GM23338 (cell line): ENCODE results near the gene GPR141. TPM values are rescaled to one million over a fixed set of nuclear protein-coding genes. Genes with fewer than 3 reads are reported as not detected.

ENCODE experiments used
- ATAC-seq: fragments of 200-7000 bp; cut with Tn5 transposase; 3 replicates; pipeline ENCODE4 v1.9.1; 2020
- DNase-seq: peaks from one replicate; pipeline ENCODE4 v3.0.0-alpha.2; 2015; ENCODE audit warnings: low spot score
- H2AFZ ChIP-seq: fragments of 200-600 bp; sonication (generic); 2 replicates; pipeline ENCODE4 v1.8.0; 2016; ENCODE audit warnings: antibody characterized with exemption, mild to moderate bottlenecking, moderate library complexity
- H3F3A ChIP-seq: fragments of 200-600 bp; sonication (generic); replicated peaks from 2 replicates; pipeline ENCODE4 v1.8.0; 2017; ENCODE audit warnings: antibody characterized with exemption, mixed run types, low read depth
- H3K27ac ChIP-seq: fragments of 200-600 bp; sonication (generic); 2 replicates; pipeline ENCODE4 v1.6.1; 2016; ENCODE audit warnings: low read depth
- H3K27me3 ChIP-seq: fragments of 200-600 bp; sonication (generic); 2 replicates; pipeline ENCODE4 v1.8.0; 2016; ENCODE audit warnings: mild to moderate bottlenecking, mixed run types, moderate library complexity; ENCODE audit not compliant: insufficient read depth
- H3K36me3 ChIP-seq: fragments of 200-600 bp; sonication (generic); 2 replicates; pipeline ENCODE4 v1.8.0; 2016; ENCODE audit warnings: mild to moderate bottlenecking; ENCODE audit not compliant: insufficient read depth
- H3K4me1 ChIP-seq: fragments of 200-600 bp; sonication (generic); 2 replicates; pipeline ENCODE4 v1.8.0; 2016; ENCODE audit warnings: mild to moderate bottlenecking, moderate library complexity; ENCODE audit not compliant: insufficient read depth
- H3K4me2 ChIP-seq: fragments of 200-600 bp; sonication (generic); 2 replicates; pipeline ENCODE4 v1.7.1; 2017; ENCODE audit warnings: mixed run types
- H3K4me3 ChIP-seq: fragments of 200-600 bp; sonication (generic); 2 replicates; pipeline ENCODE4 v1.6.1; 2016; ENCODE audit warnings: mixed run types
- H3K79me2 ChIP-seq: fragments of 200-600 bp; sonication (generic); replicated peaks from 2 replicates; pipeline ENCODE4 v1.8.0; 2017; ENCODE audit warnings: mild to moderate bottlenecking; ENCODE audit not compliant: insufficient read depth
- H3K9me2 ChIP-seq: fragments of 200-600 bp; sonication (generic); 2 replicates; pipeline ENCODE4 v1.8.0; 2017; ENCODE audit not compliant: insufficient read depth
- H4K20me1 ChIP-seq: fragments of 200-600 bp; sonication (generic); replicated peaks from 2 replicates; pipeline ENCODE4 v1.8.0; 2017; ENCODE audit warnings: mild to moderate bottlenecking; ENCODE audit not compliant: insufficient read depth
- H3K27ac Mint-ChIP-seq: 2 replicates; pipeline ENCODE4 v1.8.0; 2020; ENCODE audit warnings: inconsistent platforms, mild to moderate bottlenecking, moderate library complexity, mixed read lengths
- H3K27me3 Mint-ChIP-seq: 3 replicates; pipeline ENCODE4 v1.8.0; 2022; ENCODE audit warnings: low read depth, mild to moderate bottlenecking, moderate library complexity, mixed read lengths, inconsistent platforms; ENCODE audit not compliant: insufficient read depth, poor library complexity
- H3K36me3 Mint-ChIP-seq: 3 replicates; pipeline ENCODE4 v1.8.0; 2021; ENCODE audit warnings: low read depth, mild to moderate bottlenecking, inconsistent platforms, moderate library complexity, mixed read lengths
- H3K4me1 Mint-ChIP-seq: 3 replicates; pipeline ENCODE4 v1.8.0; 2020; ENCODE audit warnings: mild to moderate bottlenecking, inconsistent platforms, mixed read lengths
- H3K4me3 Mint-ChIP-seq: 3 replicates; pipeline ENCODE4 v1.8.0; 2021; ENCODE audit warnings: moderate library complexity, mild to moderate bottlenecking, inconsistent platforms, mixed read lengths
- H3K9me3 Mint-ChIP-seq: 3 replicates; pipeline ENCODE4 v1.8.0; 2020; ENCODE audit warnings: moderate library complexity, mild to moderate bottlenecking, inconsistent platforms, mixed read lengths
- EZH2 ChIP-seq: fragments of 200-600 bp; sonication (generic); IDR thresholded peaks from one replicate; pipeline ENCODE4 v1.8.0; 2017; ENCODE audit warnings: antibody characterized with exemption, mild to moderate bottlenecking, low read depth; ENCODE audit not compliant: unreplicated experiment
- EZH2phosphoT487 ChIP-seq: fragments of 200-600 bp; sonication (generic); IDR thresholded peaks from one replicate; pipeline ENCODE4 v1.8.1; 2018; ENCODE audit warnings: antibody characterized with exemption; ENCODE audit not compliant: unreplicated experiment
- JUNB ChIP-seq: IDR thresholded peaks from one replicate; pipeline ENCODE4 v1.6.1; 2016; ENCODE audit warnings: antibody characterized with exemption; ENCODE audit not compliant: unreplicated experiment
- NANOG ChIP-seq: IDR thresholded peaks from 2 replicates; pipeline ENCODE4 v1.6.1; 2016; ENCODE audit warnings: antibody characterized with exemption, borderline replicate concordance
- POLR2AphosphoS5 ChIP-seq: IDR thresholded peaks from 2 replicates; pipeline ENCODE4 v1.6.1; 2016; ENCODE audit warnings: antibody characterized with exemption, low read depth
- STAT1 ChIP-seq: IDR thresholded peaks from one replicate; pipeline ENCODE4 v1.6.1; 2016; ENCODE audit warnings: antibody characterized with exemption; ENCODE audit not compliant: unreplicated experiment
- ZNF114 ChIP-seq: fragments of 250-450 bp; sonication (Bioruptor Pico); IDR thresholded peaks from 2 replicates; pipeline ENCODE4 v1.5.0; 2020; ENCODE audit warnings: mild to moderate bottlenecking, moderate library complexity
- ZNF331 ChIP-seq: fragments of 250-450 bp; sonication (Bioruptor Pico); IDR thresholded peaks from 2 replicates; pipeline ENCODE4 v1.5.0; 2020; ENCODE audit warnings: low read depth, mild to moderate bottlenecking, moderate library complexity
- polyA plus RNA-seq: library from polyadenylated mRNA; unstranded; fragments of >200 nt; fragmentation: Nextera tagmentation; extraction: Ambion mirVana; gene quantifications from 2 replicates; pipeline ENCODE4 v1.2.1, GENCODE V29; 2016
- total RNA-seq: library from RNA; depleted of rRNA; stranded (reverse); fragments of >200 nt; shearing (Covaris generic); gene quantifications from 2 replicates; pipeline ENCODE4 v1.2.3, GENCODE V29; 2014
- TF ChIP-seq, protein P1 (sequence below), 2 experiments: fragments of 200-600 bp in 1 of 2; sonication (generic) in 1 of 2; conservative IDR thresholded peaks; 2 replicates each; pipeline versions ENCODE4 v1.5.1 to v1.6.1; 2016 to 2017; ENCODE audit warnings: antibody characterized with exemption in 2 of 2, low read depth in 2 of 2, mild to moderate bottlenecking in 2 of 2, moderate library complexity in 1 of 2
- TF ChIP-seq, protein P2 (sequence below): IDR thresholded peaks from one replicate; pipeline ENCODE4 v1.6.1; 2018; ENCODE audit warnings: antibody characterized with exemption; ENCODE audit not compliant: unreplicated experiment
- TF ChIP-seq, protein P3 (sequence below): IDR thresholded peaks from 2 replicates; pipeline ENCODE4 v1.6.1; 2016; ENCODE audit warnings: antibody characterized with exemption

The GPR141 gene
- total and polyA plus RNA-seq, 2 experiments from 2014 or later: 0.80 TPM; not detected in 1

DNA sequence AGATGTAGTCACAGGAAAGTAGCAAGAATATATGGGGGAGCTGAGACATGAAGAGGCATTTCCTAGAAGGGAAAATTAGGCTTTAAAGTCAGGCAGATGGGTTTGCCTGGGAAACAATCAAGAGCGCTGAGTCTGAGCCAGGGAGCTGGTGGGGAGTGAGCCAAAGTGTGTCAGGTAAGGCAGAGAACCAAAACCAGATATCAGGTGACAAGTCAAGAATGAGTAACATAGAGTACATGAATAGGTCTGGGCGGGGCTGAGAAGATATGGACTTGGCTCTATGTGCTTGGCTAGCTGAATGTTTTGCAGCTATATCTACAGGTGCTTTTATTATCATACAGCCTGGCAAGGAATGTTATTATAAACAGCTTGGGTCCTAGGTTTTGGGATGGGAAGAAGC, 49.3 kb downstream of the GPR141 start:
- Histone ChIP-seq H3F3A (no peaks in the 10 kb centered on the region), H3K4me1 (no peaks in the 10 kb centered on the region), H3K4me3 (no peak overlapping the region), H3K79me2 (no peaks in the 10 kb centered on the region), H2AFZ (no peak overlapping the region), H3K36me3 (no peaks in the 10 kb centered on the region), H4K20me1 (no peaks in the 10 kb centered on the region), H3K4me2 (no peak overlapping the region), H3K9me2 (no peaks in the 10 kb centered on the region), H3K27me3 (no peaks in the 10 kb centered on the region), H3K27ac (no peak overlapping the region)
- no peak for DNase-seq
- Mint-ChIP-seq H3K27ac (no peak overlapping the region), H3K4me3 (no peak overlapping the region), H3K27me3 (peaks cover 4% of the 10 kb centered on the region), H3K36me3 (no peaks in the 10 kb centered on the region), H3K9me3 (no peaks in the 10 kb centered on the region), H3K4me1 (no peaks in the 10 kb centered on the region)
- TF ChIP-seq NANOG: no peak
- TF ChIP-seq ZNF114 (CRISPR knock-in tag): no peak
- no peak for TF ChIP-seq ZNF331 (CRISPR knock-in tag)
- TF ChIP-seq JUNB: no peak
- no peak for TF ChIP-seq POLR2AphosphoS5
- TF ChIP-seq STAT1: no peak
- ATAC-seq: no peak

DNA sequence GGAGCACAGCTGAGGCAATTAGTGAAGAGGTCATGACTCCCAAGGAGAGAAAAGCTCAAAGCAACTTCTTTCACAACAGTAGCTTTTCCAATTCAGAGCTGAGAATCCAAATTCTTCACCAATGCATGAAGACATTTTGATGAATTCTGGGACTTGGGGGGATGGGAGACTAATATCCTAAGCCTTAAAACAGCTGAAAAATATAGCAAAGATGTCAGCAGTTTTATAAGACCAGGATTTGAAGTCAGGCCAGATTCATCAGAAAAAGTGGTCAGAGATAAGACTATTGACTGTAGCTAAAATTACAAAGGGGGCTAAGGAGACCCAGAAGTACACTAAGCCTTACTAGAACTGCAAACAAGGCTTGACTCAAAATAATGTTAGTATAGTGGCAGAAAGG, 51.6 kb downstream of the GPR141 start:
- peaks cover 7% of the 10 kb centered on the region; the same call in 2 of the 3 replicates for H3K4me1 Mint-ChIP-seq
- H3K27me3 Mint-ChIP-seq: peaks cover 4% of the 10 kb centered on the region
- H3K9me2 ChIP-seq: no peaks in the 10 kb centered on the region
- H3K36me3 ChIP-seq: no peaks in the 10 kb centered on the region
- no peaks in the 10 kb centered on the region for H3F3A ChIP-seq
- no peaks in the 10 kb centered on the region for H3K27me3 ChIP-seq
- H3K4me1 ChIP-seq: no peaks in the 10 kb centered on the region
- H3K79me2 ChIP-seq: no peaks in the 10 kb centered on the region
- H3K4me3 Mint-ChIP-seq: no peak overlapping the region
- H3K4me2 ChIP-seq: no peak overlapping the region
- no peak overlapping the region for H3K27ac Mint-ChIP-seq
- H3K36me3 Mint-ChIP-seq: no peaks in the 10 kb centered on the region
- ATAC-seq (no peak), DNase-seq (no peak)
- H3K9me3 Mint-ChIP-seq: no peaks in the 10 kb centered on the region
- no peak overlapping the region for H3K4me3 ChIP-seq
- H4K20me1 ChIP-seq: no peaks in the 10 kb centered on the region
- H3K27ac ChIP-seq: no peak overlapping the region
- H2AFZ ChIP-seq: no peak overlapping the region
- no peak for TF ChIP-seq EZH2
- TF ChIP-seq, protein P1, sequence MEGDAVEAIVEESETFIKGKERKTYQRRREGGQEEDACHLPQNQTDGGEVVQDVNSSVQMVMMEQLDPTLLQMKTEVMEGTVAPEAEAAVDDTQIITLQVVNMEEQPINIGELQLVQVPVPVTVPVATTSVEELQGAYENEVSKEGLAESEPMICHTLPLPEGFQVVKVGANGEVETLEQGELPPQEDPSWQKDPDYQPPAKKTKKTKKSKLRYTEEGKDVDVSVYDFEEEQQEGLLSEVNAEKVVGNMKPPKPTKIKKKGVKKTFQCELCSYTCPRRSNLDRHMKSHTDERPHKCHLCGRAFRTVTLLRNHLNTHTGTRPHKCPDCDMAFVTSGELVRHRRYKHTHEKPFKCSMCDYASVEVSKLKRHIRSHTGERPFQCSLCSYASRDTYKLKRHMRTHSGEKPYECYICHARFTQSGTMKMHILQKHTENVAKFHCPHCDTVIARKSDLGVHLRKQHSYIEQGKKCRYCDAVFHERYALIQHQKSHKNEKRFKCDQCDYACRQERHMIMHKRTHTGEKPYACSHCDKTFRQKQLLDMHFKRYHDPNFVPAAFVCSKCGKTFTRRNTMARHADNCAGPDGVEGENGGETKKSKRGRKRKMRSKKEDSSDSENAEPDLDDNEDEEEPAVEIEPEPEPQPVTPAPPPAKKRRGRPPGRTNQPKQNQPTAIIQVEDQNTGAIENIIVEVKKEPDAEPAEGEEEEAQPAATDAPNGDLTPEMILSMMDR (conservative IDR thresholded peaks at IDR 0.05; ENCODE audit: low read depth in 2 of 2): no peak
- TF ChIP-seq, protein P2, sequence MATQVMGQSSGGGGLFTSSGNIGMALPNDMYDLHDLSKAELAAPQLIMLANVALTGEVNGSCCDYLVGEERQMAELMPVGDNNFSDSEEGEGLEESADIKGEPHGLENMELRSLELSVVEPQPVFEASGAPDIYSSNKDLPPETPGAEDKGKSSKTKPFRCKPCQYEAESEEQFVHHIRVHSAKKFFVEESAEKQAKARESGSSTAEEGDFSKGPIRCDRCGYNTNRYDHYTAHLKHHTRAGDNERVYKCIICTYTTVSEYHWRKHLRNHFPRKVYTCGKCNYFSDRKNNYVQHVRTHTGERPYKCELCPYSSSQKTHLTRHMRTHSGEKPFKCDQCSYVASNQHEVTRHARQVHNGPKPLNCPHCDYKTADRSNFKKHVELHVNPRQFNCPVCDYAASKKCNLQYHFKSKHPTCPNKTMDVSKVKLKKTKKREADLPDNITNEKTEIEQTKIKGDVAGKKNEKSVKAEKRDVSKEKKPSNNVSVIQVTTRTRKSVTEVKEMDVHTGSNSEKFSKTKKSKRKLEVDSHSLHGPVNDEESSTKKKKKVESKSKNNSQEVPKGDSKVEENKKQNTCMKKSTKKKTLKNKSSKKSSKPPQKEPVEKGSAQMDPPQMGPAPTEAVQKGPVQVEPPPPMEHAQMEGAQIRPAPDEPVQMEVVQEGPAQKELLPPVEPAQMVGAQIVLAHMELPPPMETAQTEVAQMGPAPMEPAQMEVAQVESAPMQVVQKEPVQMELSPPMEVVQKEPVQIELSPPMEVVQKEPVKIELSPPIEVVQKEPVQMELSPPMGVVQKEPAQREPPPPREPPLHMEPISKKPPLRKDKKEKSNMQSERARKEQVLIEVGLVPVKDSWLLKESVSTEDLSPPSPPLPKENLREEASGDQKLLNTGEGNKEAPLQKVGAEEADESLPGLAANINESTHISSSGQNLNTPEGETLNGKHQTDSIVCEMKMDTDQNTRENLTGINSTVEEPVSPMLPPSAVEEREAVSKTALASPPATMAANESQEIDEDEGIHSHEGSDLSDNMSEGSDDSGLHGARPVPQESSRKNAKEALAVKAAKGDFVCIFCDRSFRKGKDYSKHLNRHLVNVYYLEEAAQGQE: no peak
- no peak for TF ChIP-seq EZH2phosphoT487
- no peak for TF ChIP-seq NANOG
- TF ChIP-seq ZNF114 (CRISPR knock-in tag): no peak
- TF ChIP-seq, protein P3, sequence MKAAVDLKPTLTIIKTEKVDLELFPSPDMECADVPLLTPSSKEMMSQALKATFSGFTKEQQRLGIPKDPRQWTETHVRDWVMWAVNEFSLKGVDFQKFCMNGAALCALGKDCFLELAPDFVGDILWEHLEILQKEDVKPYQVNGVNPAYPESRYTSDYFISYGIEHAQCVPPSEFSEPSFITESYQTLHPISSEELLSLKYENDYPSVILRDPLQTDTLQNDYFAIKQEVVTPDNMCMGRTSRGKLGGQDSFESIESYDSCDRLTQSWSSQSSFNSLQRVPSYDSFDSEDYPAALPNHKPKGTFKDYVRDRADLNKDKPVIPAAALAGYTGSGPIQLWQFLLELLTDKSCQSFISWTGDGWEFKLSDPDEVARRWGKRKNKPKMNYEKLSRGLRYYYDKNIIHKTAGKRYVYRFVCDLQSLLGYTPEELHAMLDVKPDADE: no peak
- no peak for TF ChIP-seq ZNF331 (CRISPR knock-in tag)
- no peak for TF ChIP-seq POLR2AphosphoS5
- TF ChIP-seq STAT1: no peak
- TF ChIP-seq JUNB: no peak
